Panc1 (cell line): Measurements from ENCODE around the gene CREB1. TPM values are rescaled to one million over a fixed set of nuclear protein-coding genes. Genes with fewer than 3 reads are reported as not detected.

Source experiments
- ATAC-seq: fragments of 200-7000 bp; cut with Tn5 transposase; 2 replicates; pipeline ENCODE4 v1.9.1; 2020; ENCODE audit warnings: mild to moderate bottlenecking, moderate library complexity
- BruUV-seq: library from RNA; stranded (reverse); fragments of 400-500 nt; replicated peaks from 2 replicates; lab custom pipeline; 2021; lab: Mats Ljungman, UMichigan
- CTCF ChIA-PET: fragments of 300-600 bp; sonication (Branson Sonifier 250); formaldehyde crosslinking; loops from one replicate; lab custom pipeline; 2022; ENCODE audit warnings: antibody characterized with exemption; lab: Charles Lee
- POLR2A ChIA-PET: fragments of 300-600 bp; sonication (Branson Sonifier 250); formaldehyde crosslinking; loops from one replicate; lab custom pipeline; 2022; ENCODE audit warnings: antibody characterized with exemption; lab: Charles Lee
- DNase-seq: peaks from one replicate; pipeline ENCODE4 v3.0.0-alpha.2; 2010; ENCODE audit warnings: low read depth, low spot score
- H3K27ac ChIP-seq: 2 replicates; pipeline ENCODE4 v1.5.1; 2011; ENCODE audit warnings: mild to moderate bottlenecking, low read length, inconsistent platforms
- H3K27me3 ChIP-seq: fragments of 200-500 bp; sonication (Bioruptor generic); 2 replicates; pipeline ENCODE4 v1.6.0; 2014; ENCODE audit warnings: low read length, inconsistent platforms; ENCODE audit not compliant: control insufficient read depth, insufficient read depth
- H3K36me3 ChIP-seq: fragments of 200-500 bp; sonication (Bioruptor generic); 2 replicates; pipeline ENCODE4 v1.5.1; 2014; ENCODE audit warnings: inconsistent platforms, mild to moderate bottlenecking, low read length, moderate library complexity; ENCODE audit not compliant: control insufficient read depth, insufficient read depth
- H3K4me1 ChIP-seq: 2 replicates; pipeline ENCODE4 v1.5.1; 2011; ENCODE audit warnings: inconsistent platforms, mild to moderate bottlenecking, low read length, moderate library complexity; ENCODE audit not compliant: control insufficient read depth, insufficient read depth
- H3K4me3 ChIP-seq, 2 experiments: 2 replicates each; pipeline ENCODE4 v1.5.1; 2011 to 2012; ENCODE audit warnings: low read depth in 2 of 2, low read length in 2 of 2, mild to moderate bottlenecking in 2 of 2, inconsistent platforms in 1 of 2, moderate library complexity in 1 of 2
- H3K9me3 ChIP-seq: fragments of 200-500 bp; sonication (Bioruptor generic); 2 replicates; pipeline ENCODE4 v1.5.1; 2014; ENCODE audit warnings: low read depth, mild to moderate bottlenecking, inconsistent platforms, low read length, moderate library complexity; ENCODE audit not compliant: control insufficient read depth, insufficient read depth
- CTCF ChIP-seq: fragments of 450-650 bp; IDR thresholded peaks from 2 replicates; pipeline ENCODE4 v1.5.1; 2017; ENCODE audit warnings: mild to moderate bottlenecking
- POLR2AphosphoS5 ChIP-seq: IDR thresholded peaks from 2 replicates; pipeline ENCODE4 v1.6.1; 2012; ENCODE audit warnings: mild to moderate bottlenecking, low read depth, low read length, moderate library complexity
- REST ChIP-seq, 2 experiments: IDR thresholded peaks; 2 replicates each; pipeline ENCODE4 v1.6.1; 2011 to 2012; ENCODE audit warnings: low read depth in 2 of 2, control low read depth in 1 of 2, low read length in 1 of 2, mild to moderate bottlenecking in 1 of 2, moderate library complexity in 1 of 2; ENCODE audit not compliant: insufficient read depth in 1 of 2
- SIN3A ChIP-seq: IDR thresholded peaks from 2 replicates; pipeline ENCODE4 v1.6.1; 2012; ENCODE audit warnings: low read depth, mild to moderate bottlenecking, low read length, moderate library complexity, borderline replicate concordance; ENCODE audit not compliant: insufficient read depth
- TCF7L2 ChIP-seq: IDR thresholded peaks from 2 replicates; pipeline ENCODE4 v1.6.1; 2011; ENCODE audit warnings: mild to moderate bottlenecking, low read depth, low read length, inconsistent platforms
- in situ Hi-C: cut with HindIII; loops from 2 replicates; pipeline ENCODE4 v1.10.0; 2016; ENCODE audit warnings: low sequenced_read_pairs, low pct_unique_long_range_greater_than_20kb
- intact Hi-C: fragments of 100-400 bp; cut with micrococcal nuclease; formaldehyde crosslinking; loops from one replicate; pipeline ENCODE4 v1.10.0; 2022; ENCODE audit not compliant: unreplicated experiment
- total RNA-seq: library from RNA; stranded (reverse); gene quantifications from one replicate; pipeline ENCODE4 v1.2.1, GENCODE V29; 2021; ENCODE audit not compliant: unreplicated experiment

CREB1 gene
- total RNA-seq, 1 experiment from 2014 or later: 31.1 TPM

- H3K4me1 ChIP-seq: peaks cover 15% of the 10 kb centered on the region
- no peak for TF ChIP-seq POLR2AphosphoS5
- TF ChIP-seq CTCF: no peak
- TF ChIP-seq REST (IDR thresholded peaks at IDR 0.05; ENCODE audit: insufficient read depth in 1 of 2, low read depth in 2 of 2, low read length in 1 of 2): no peak
- TF ChIP-seq SIN3A: no peak
- no peak for TF ChIP-seq TCF7L2
- CTCF ChIA-PET: no interaction called here
- intact Hi-C loops: loop anchor here (10.0 kb wide), 1 partner anchor 87 kb away; no protein-coding TSS in a partner anchor
- in situ Hi-C loops: no loop called here
- no peaks in the 10 kb centered on the region for H3K9me3 ChIP-seq
- POLR2A ChIA-PET: interaction anchor here (0.5 kb wide), 1 partner anchor 65 kb away, joined by 6 read pairs; no protein-coding TSS in a partner anchor
- no TSS peak for BruUV-seq
- no peak overlapping the region for H3K4me3 ChIP-seq
- H3K27ac ChIP-seq: no peak overlapping the region
- peaks cover 3% of the 10 kb centered on the region; the same call in 1 of the 2 replicates for H3K36me3 ChIP-seq
- DNase-seq (no peak), ATAC-seq (no peak)
- H3K27me3 ChIP-seq: no peaks in the 10 kb centered on the region
Observed at GRCh38 chr2:207621501-207622039, 91.8 kb downstream of the CREB1 start.

- DNase-seq (no peak), ATAC-seq (peak; percentile 52)
- TSS peak; percentile 86 for BruUV-seq
- Histone ChIP-seq H3K27ac (peak overlapping the region; percentile 81), H3K36me3 (peaks cover 3% of the 10 kb centered on the region; the same call in 1 of the 2 replicates), H3K27me3 (no peaks in the 10 kb centered on the region), H3K4me1 (peaks cover 7% of the 10 kb centered on the region; the same call in 1 of the 2 replicates), H3K4me3 (peak overlapping the region; percentile 77 to 91), H3K9me3 (no peaks in the 10 kb centered on the region)
- ChIA-PET CTCF (interaction anchor here (1.5 kb wide), 1 partner anchor 110 kb away, joined by 4 read pairs; no protein-coding TSS in a partner anchor), POLR2A (no interaction called here)
- TF ChIP-seq SIN3A: no peak
- no peak for TF ChIP-seq CTCF
- no peak for TF ChIP-seq TCF7L2
- TF ChIP-seq POLR2AphosphoS5: no peak
- TF ChIP-seq REST (IDR thresholded peaks at IDR 0.05; ENCODE audit: insufficient read depth in 1 of 2, low read depth in 2 of 2, low read length in 1 of 2): no peak
- in situ Hi-C loops: no loop called here
- intact Hi-C loops: loop anchor here (5.0 to 10.0 kb wide), 3 partner anchors 88 to 108 kb away; partner anchors contain the start of gene CCNYL1
Observed at GRCh38 chr2:207624185-207625013, 94.6 kb downstream of the CREB1 start.
